HFF-Myc (cell line): Measurements from ENCODE around the gene KLK6.

ENCODE experiments used
- DNase-seq: peaks from one replicate; pipeline ENCODE4 v3.0.0-alpha.2; 2011; ENCODE audit warnings: low read depth; ENCODE audit errors: extremely low read depth
- H3K4me3 ChIP-seq: replicated peaks from 2 replicates; pipeline ENCODE4 v1.5.1; 2011; ENCODE audit warnings: low read depth, mild to moderate bottlenecking, control low read depth, low read length
- TF ChIP-seq, protein P1 (sequence below): IDR thresholded peaks from 2 replicates; pipeline ENCODE4 v1.5.1; 2012; ENCODE audit warnings: mild to moderate bottlenecking, low read depth, low read length, control low read depth; ENCODE audit errors: missing control alignments

The KLK6 gene

DNA sequence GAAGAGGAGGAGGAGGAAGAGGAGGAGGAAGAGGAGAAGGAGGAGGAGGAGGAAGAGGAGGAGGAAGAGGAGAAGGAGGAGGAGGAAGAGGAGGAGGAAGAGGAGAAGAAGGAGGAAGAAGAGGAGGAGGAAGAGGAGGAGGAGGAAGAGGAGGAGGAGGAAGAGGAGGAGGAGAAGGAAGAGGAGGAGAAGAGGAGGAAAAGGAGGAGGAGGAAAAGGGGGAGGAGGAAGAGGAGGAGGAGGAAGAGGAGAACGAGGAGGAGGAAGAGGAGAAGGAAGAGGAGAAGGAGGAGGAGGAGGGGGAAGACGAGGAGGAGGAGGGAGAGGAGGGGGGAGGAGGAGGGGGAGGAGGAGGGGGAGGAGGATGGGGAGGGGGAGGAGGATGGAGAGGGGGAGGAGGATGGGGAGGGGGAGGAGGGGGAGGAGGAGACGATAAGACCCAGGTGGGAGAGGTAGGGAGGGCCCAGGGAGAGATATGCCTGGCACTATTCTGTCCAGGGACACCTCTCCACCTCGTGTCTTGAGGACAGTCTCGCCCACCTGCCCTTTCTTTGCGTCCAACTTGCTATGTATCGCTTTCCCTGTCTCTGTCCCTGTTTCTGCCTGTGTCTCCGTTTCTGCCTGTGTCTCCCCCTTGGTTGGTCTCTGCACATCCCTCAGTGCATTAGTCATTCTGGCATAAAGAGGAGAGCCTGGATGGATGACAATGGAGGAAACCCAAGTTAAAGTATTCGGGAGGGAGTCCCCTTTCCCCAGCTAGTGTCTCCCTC lies 9.5 kb downstream of the KLK6 start:
- TF ChIP-seq, protein P1, sequence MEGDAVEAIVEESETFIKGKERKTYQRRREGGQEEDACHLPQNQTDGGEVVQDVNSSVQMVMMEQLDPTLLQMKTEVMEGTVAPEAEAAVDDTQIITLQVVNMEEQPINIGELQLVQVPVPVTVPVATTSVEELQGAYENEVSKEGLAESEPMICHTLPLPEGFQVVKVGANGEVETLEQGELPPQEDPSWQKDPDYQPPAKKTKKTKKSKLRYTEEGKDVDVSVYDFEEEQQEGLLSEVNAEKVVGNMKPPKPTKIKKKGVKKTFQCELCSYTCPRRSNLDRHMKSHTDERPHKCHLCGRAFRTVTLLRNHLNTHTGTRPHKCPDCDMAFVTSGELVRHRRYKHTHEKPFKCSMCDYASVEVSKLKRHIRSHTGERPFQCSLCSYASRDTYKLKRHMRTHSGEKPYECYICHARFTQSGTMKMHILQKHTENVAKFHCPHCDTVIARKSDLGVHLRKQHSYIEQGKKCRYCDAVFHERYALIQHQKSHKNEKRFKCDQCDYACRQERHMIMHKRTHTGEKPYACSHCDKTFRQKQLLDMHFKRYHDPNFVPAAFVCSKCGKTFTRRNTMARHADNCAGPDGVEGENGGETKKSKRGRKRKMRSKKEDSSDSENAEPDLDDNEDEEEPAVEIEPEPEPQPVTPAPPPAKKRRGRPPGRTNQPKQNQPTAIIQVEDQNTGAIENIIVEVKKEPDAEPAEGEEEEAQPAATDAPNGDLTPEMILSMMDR = no peak

DNA sequence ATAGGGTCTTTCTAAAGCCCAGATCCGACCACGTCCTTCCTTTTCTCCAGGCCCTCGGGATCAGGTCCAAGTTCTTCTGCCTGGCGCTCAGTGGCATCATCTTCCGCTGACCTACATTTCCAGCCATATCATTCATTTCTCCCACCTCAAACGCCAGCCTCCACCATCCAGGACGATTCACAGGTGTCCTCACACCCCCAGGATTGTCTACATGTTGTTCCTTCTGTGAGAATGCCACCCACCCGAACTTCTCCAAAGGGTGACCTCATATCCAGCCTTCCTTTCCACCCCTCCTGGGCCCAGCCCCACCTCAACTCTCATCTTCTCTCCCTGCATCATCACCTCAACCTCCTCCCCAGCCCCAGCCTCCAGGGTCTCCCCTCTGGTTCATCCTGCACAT lies 11.8 kb downstream of the KLK6 start:
- TF ChIP-seq, protein P1 = no peak

More for the DNA sequence above, 9.5 kb downstream of the KLK6 start:
- no peak for DNase-seq
- no peak overlapping the region for H3K4me3 ChIP-seq

DNA sequence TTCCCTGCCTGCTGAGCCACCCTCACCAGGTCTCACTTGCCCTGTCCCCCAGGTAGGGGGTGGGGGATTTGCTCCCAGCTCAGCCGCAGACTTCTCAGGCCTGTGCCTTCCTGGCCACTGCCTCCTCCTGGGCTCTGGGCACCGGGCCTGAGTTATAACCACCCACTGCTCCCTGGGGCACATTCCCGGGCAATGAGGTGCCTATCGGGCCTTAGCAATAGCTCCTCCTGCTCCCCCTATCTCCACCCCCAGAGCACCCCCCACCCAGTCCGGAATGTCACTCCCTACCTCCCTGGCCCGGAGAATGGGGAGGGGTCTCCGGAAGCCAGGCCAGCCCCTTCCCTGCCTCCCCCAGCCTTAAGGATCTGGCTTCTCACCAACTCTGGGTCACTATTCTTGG lies 16.5 kb downstream of the KLK6 start, which contains the start of gene KLK5:
TSS of gene KLK5 (minus strand) at position 129 of the 400 bp plus-strand sequence. CDS start 381 bp downstream, outside the sequence.
- no peak within 1 kb of the TSS for H3K4me3 ChIP-seq
- DNase-seq = no peak
- TF ChIP-seq, protein P1 = no peak

More for the DNA sequence above, 11.8 kb downstream of the KLK6 start:
- H3K4me3 ChIP-seq = no peak overlapping the region
- no peak for DNase-seq

DNA sequence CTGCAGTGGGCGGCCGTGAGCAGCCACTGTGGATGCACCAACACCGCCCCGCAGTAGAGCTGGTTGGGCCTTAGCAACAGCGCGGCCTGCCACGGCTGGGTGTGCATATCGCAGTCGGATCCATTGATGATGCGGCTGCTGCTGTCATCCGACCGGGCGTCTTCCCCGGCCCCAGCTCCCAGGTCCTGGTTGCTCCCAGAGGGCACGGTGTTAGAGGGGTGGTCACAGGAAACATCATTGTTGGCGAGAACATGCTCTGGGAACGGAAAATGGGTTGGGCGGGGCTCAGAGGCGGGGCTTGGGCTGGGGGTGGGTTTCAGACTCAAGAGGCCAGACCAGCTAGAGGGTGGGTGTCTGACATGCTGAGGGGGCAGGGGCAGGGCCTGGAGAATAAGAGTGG lies 19.5 kb downstream of the KLK6 start:
- no peak overlapping the region for H3K4me3 ChIP-seq
- DNase-seq = no peak
- TF ChIP-seq, protein P1 = no peak

DNA sequence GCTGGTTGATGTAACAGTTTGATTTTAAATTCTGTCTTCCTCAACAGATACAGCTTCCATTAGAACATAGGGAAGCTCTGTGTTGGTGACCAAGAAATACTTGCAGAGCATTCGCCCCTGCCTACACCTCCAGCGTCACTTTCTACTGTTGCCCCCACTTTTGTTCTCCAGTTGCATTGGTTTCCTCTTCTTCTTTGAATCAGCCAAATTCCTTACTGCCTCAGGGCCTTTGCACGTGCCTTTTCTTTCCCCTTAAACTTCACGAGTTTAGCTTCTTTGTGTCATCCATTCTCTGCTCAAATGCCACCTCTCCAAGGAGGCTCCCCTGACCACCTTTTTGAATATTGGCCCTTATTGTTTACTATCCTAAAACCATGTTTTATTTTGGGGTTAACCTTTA lies 22.3 kb downstream of the KLK6 start:
- TF ChIP-seq, protein P1 = no peak
- DNase-seq = no peak
- H3K4me3 ChIP-seq = no peak overlapping the region

DNA sequence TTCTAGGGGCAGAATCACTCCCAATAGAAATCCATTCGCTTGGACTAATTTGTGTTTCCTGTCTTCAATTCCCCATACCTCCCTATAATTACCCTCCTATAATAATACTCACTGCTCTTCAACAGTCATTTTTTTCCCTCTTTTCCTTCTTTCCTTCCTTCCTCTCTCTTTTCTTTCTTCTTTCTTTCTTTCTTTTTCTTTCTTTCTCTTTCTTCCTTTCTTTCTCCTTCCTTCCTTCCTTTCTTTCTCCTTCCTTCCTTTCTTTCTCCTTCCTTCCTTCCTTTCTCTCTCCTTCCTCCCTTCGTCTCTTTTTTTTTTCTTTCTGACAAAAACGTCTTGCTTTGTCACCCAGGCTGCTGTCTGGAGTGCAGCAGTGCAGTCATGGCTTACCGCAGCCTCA lies 24.6 kb downstream of the KLK6 start:
- TF ChIP-seq, protein P1 = no peak
- no peak for DNase-seq
- H3K4me3 ChIP-seq = no peak overlapping the region
